ENCODE measurements around the gene USP17L5. TPM values are rescaled to one million over a fixed set of nuclear protein-coding genes. Genes with fewer than 3 reads are reported as not detected.

USP17L5 gene, protein sequence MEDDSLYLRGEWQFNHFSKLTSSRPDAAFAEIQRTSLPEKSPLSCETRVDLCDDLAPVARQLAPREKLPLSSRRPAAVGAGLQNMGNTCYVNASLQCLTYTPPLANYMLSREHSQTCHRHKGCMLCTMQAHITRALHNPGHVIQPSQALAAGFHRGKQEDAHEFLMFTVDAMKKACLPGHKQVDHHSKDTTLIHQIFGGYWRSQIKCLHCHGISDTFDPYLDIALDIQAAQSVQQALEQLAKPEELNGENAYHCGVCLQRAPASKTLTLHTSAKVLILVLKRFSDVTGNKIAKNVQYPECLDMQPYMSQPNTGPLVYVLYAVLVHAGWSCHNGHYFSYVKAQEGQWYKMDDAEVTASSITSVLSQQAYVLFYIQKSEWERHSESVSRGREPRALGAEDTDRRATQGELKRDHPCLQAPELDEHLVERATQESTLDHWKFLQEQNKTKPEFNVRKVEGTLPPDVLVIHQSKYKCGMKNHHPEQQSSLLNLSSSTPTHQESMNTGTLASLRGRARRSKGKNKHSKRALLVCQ
- total RNA-seq = not detected in 2 replicates

DNA sequence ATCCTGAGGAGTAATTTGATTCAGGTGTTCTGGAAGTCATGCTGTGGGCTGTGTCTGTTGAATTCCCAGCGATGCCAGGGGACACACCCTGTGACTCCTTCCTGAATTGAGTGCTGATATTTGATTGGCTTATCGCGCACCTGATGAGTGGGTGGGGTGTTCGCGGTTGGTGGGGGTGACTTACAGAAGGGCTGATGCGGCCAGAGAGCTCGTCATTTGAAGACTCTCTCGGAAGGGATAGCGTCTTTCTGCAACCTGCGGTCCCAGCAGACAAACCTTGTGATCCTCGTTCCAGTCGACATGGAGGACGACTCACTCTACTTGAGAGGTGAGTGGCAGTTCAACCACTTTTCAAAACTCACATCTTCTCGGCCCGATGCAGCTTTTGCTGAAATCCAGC lies at the start of gene USP17L5:
Gene USP17L5, plus strand, starts transcription at position 301 of the 400 bp plus-strand sequence. Its CDS starts 0 bp downstream, at position 301.

DNA sequence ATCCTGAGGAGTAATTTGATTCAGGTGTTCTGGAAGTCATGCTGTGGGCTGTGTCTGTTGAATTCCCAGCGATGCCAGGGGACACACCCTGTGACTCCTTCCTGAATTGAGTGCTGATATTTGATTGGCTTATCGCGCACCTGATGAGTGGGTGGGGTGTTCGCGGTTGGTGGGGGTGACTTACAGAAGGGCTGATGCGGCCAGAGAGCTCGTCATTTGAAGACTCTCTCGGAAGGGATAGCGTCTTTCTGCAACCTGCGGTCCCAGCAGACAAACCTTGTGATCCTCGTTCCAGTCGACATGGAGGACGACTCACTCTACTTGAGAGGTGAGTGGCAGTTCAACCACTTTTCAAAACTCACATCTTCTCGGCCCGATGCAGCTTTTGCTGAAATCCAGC lies 14.3 kb upstream of the USP17L5 start, which contains the start of gene USP17L24:
Gene USP17L24, plus strand, starts transcription at position 301 of the 400 bp plus-strand sequence. Its CDS starts 0 bp downstream, at position 301.

DNA sequence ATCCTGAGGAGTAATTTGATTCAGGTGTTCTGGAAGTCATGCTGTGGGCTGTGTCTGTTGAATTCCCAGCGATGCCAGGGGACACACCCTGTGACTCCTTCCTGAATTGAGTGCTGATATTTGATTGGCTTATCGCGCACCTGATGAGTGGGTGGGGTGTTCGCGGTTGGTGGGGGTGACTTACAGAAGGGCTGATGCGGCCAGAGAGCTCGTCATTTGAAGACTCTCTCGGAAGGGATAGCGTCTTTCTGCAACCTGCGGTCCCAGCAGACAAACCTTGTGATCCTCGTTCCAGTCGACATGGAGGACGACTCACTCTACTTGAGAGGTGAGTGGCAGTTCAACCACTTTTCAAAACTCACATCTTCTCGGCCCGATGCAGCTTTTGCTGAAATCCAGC lies 9.6 kb upstream of the USP17L5 start, which contains the start of gene USP17L25:
Gene USP17L25, plus strand, starts transcription at position 301 of the 400 bp plus-strand sequence. Its CDS starts 0 bp downstream, at position 301.

DNA sequence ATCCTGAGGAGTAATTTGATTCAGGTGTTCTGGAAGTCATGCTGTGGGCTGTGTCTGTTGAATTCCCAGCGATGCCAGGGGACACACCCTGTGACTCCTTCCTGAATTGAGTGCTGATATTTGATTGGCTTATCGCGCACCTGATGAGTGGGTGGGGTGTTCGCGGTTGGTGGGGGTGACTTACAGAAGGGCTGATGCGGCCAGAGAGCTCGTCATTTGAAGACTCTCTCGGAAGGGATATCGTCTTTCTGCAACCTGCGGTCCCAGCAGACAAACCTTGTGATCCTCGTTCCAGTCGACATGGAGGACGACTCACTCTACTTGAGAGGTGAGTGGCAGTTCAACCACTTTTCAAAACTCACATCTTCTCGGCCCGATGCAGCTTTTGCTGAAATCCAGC lies 4.8 kb upstream of the USP17L5 start, which contains the start of gene USP17L26:
Gene USP17L26, plus strand, starts transcription at position 301 of the 400 bp plus-strand sequence. Its CDS starts 0 bp downstream, at position 301.

DNA sequence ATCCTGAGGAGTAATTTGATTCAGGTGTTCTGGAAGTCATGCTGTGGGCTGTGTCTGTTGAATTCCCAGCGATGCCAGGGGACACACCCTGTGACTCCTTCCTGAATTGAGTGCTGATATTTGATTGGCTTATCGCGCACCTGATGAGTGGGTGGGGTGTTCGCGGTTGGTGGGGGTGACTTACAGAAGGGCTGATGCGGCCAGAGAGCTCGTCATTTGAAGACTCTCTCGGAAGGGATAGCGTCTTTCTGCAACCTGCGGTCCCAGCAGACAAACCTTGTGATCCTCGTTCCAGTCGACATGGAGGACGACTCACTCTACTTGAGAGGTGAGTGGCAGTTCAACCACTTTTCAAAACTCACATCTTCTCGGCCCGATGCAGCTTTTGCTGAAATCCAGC lies 4.6 kb downstream of the USP17L5 start, which contains the start of gene USP17L27:
Gene USP17L27, plus strand, starts transcription at position 301 of the 400 bp plus-strand sequence. Its CDS starts 0 bp downstream, at position 301.

DNA sequence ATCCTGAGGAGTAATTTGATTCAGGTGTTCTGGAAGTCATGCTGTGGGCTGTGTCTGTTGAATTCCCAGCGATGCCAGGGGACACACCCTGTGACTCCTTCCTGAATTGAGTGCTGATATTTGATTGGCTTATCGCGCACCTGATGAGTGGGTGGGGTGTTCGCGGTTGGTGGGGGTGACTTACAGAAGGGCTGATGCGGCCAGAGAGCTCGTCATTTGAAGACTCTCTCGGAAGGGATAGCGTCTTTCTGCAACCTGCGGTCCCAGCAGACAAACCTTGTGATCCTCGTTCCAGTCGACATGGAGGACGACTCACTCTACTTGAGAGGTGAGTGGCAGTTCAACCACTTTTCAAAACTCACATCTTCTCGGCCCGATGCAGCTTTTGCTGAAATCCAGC lies 9.4 kb downstream of the USP17L5 start, which contains the start of gene USP17L28:
Gene USP17L28, plus strand, starts transcription at position 301 of the 400 bp plus-strand sequence. Its CDS starts 0 bp downstream, at position 301.

DNA sequence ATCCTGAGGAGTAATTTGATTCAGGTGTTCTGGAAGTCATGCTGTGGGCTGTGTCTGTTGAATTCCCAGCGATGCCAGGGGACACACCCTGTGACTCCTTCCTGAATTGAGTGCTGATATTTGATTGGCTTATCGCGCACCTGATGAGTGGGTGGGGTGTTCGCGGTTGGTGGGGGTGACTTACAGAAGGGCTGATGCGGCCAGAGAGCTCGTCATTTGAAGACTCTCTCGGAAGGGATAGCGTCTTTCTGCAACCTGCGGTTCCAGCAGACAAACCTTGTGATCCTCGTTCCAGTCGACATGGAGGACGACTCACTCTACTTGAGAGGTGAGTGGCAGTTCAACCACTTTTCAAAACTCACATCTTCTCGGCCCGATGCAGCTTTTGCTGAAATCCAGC lies 14.1 kb downstream of the USP17L5 start, which contains the start of gene USP17L29:
Gene USP17L29, plus strand, starts transcription at position 301 of the 400 bp plus-strand sequence. Its CDS starts 0 bp downstream, at position 301.

DNA sequence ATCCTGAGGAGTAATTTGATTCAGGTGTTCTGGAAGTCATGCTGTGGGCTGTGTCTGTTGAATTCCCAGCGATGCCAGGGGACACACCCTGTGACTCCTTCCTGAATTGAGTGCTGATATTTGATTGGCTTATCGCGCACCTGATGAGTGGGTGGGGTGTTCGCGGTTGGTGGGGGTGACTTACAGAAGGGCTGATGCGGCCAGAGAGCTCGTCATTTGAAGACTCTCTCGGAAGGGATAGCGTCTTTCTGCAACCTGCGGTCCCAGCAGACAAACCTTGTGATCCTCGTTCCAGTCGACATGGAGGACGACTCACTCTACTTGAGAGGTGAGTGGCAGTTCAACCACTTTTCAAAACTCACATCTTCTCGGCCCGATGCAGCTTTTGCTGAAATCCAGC lies 23.6 kb downstream of the USP17L5 start, which contains the start of gene USP17L30:
Gene USP17L30, plus strand, starts transcription at position 301 of the 400 bp plus-strand sequence. Its CDS starts 0 bp downstream, at position 301.

Other genes with a start within 250 kb of the USP17L5 start
- gene FAM90A26, start 169.0 kb upstream of the USP17L5 start, total RNA-seq = not detected in 2 replicates
- not detected in 2 replicates for gene USP17L10, start 128.7 kb upstream of the USP17L5 start, total RNA-seq
- not detected in 2 replicates for gene USP17L11, start 124.0 kb upstream of the USP17L5 start, total RNA-seq
- gene USP17L12, start 119.3 kb upstream of the USP17L5 start, total RNA-seq = not detected in 2 replicates
- not detected in 2 replicates for gene USP17L13, start 114.5 kb upstream of the USP17L5 start, total RNA-seq
- gene USP17L15, start 105.0 kb upstream of the USP17L5 start, total RNA-seq = not detected in 2 replicates
- gene USP17L17, start 95.5 kb upstream of the USP17L5 start, total RNA-seq = not detected in 2 replicates
- not detected in 2 replicates for gene USP17L18, start 90.8 kb upstream of the USP17L5 start, total RNA-seq
- gene USP17L19, start 86.0 kb upstream of the USP17L5 start, total RNA-seq = not detected in 2 replicates
- not detected in 2 replicates for gene USP17L20, start 81.3 kb upstream of the USP17L5 start, total RNA-seq
- not detected in 2 replicates for gene USP17L21, start 76.5 kb upstream of the USP17L5 start, total RNA-seq
- not detected in 2 replicates for gene USP17L22, start 71.8 kb upstream of the USP17L5 start, total RNA-seq
- gene USP17L24, start 14.2 kb upstream of the USP17L5 start, total RNA-seq = not detected in 2 replicates
- not detected in 2 replicates for gene USP17L25, start 9.5 kb upstream of the USP17L5 start, total RNA-seq
- not detected in 2 replicates for gene USP17L26, start 4.7 kb upstream of the USP17L5 start, total RNA-seq
- gene USP17L27, start 4.7 kb downstream of the USP17L5 start, total RNA-seq = not detected in 2 replicates
- gene USP17L28, start 9.5 kb downstream of the USP17L5 start, total RNA-seq = not detected in 2 replicates
- gene USP17L29, start 14.2 kb downstream of the USP17L5 start, total RNA-seq = not detected in 2 replicates
- gene USP17L30, start 23.7 kb downstream of the USP17L5 start, total RNA-seq = not detected in 2 replicates
- not detected in 2 replicates for gene DEFB131A, start 105.0 kb downstream of the USP17L5 start, total RNA-seq

All from cardiac ventricle fibroblast (primary cell).